Fibroblast of lung (primary cell): ENCODE measurements around the gene GNAO1. TPM values are rescaled to one million over a fixed set of nuclear protein-coding genes. Genes with fewer than 3 reads are reported as not detected.
A peak's percentile ranks its signal among the peaks of the same experiment; 100 is the strongest.

Experiments used
- DNase-seq, 2 donors: peaks; one replicate each; pipeline versions ENCODE4 v3.0.0 to v3.0.0-alpha.2; 2010; ENCODE audit warnings: low read depth in 2 of 2
- H2AFZ ChIP-seq: 2 replicates; pipeline ENCODE4 v1.5.1; 2012; ENCODE audit warnings: low read length, control low read depth, inconsistent platforms
- H3K27ac ChIP-seq: 2 replicates; pipeline ENCODE4 v1.5.1; 2011; ENCODE audit warnings: low read length, control low read depth; ENCODE audit not compliant: insufficient read depth
- H3K27me3 ChIP-seq: 2 replicates; pipeline ENCODE4 v1.5.1; 2011; ENCODE audit warnings: mild to moderate bottlenecking, low read length; ENCODE audit not compliant: control insufficient read depth, insufficient read depth
- H3K36me3 ChIP-seq: 2 replicates; pipeline ENCODE4 v1.5.1; 2011; ENCODE audit warnings: low read length; ENCODE audit not compliant: control insufficient read depth, insufficient read depth
- H3K4me1 ChIP-seq: 2 replicates; pipeline ENCODE4 v1.5.1; 2011; ENCODE audit warnings: low read length; ENCODE audit not compliant: control insufficient read depth, insufficient read depth; ENCODE audit errors: extremely low read depth
- H3K4me2 ChIP-seq: 2 replicates; pipeline ENCODE4 v1.5.1; 2011; ENCODE audit warnings: low read length, control low read depth; ENCODE audit not compliant: insufficient read depth; ENCODE audit errors: extremely low read depth
- H3K4me3 ChIP-seq, 4 experiments: fragments of 200-600 bp in 1 of 4; sonication (generic) in 1 of 4; replicated peaks in 1 of 4; 2 replicates each; pipeline ENCODE4 v1.5.1; 2011 to 2016; ENCODE audit warnings: low read length in 4 of 4, low read depth in 3 of 4, mild to moderate bottlenecking in 3 of 4, control low read depth in 2 of 4, inconsistent platforms in 1 of 4, mixed read lengths in 1 of 4; ENCODE audit not compliant: insufficient read depth in 1 of 4; ENCODE audit errors: control extremely low read depth in 1 of 4
- H3K79me2 ChIP-seq: 2 replicates; pipeline ENCODE4 v1.5.1; 2012; ENCODE audit warnings: mild to moderate bottlenecking, low read length, inconsistent platforms; ENCODE audit not compliant: control insufficient read depth, insufficient read depth
- H3K9ac ChIP-seq: 2 replicates; pipeline ENCODE4 v1.5.1; 2011; ENCODE audit warnings: mild to moderate bottlenecking, low read length, control low read depth; ENCODE audit not compliant: insufficient read depth
- H3K9me3 ChIP-seq: 2 replicates; pipeline ENCODE4 v1.5.1; 2012; ENCODE audit warnings: low read depth, low read length; ENCODE audit not compliant: control insufficient read depth, insufficient read depth
- H4K20me1 ChIP-seq: 2 replicates; pipeline ENCODE4 v1.5.1; 2011; ENCODE audit warnings: low read length; ENCODE audit not compliant: control insufficient read depth, insufficient read depth; ENCODE audit errors: extremely low read depth
- EZH2 ChIP-seq: IDR thresholded peaks from 2 replicates; pipeline ENCODE4 v1.5.1; 2012; ENCODE audit warnings: low read length, control low read depth, mild to moderate bottlenecking; ENCODE audit errors: missing control alignments
- polyA plus RNA-seq, 2 donors: library from polyadenylated mRNA; depleted of rRNA in 1 of 2; stranded (reverse) in 1 of 2; unstranded in 1 of 2; fragments of >200 nt; gene quantifications; 2 replicates each; pipeline ENCODE4 v1.2.1, GENCODE V29; 2011 to 2012; ENCODE audit warnings: missing spikeins in 1 of 2
- total RNA-seq: library from RNA; depleted of rRNA; stranded (reverse); fragments of >200 nt; gene quantifications from 2 replicates; pipeline ENCODE4 v1.2.1, GENCODE V29; 2014
- TF ChIP-seq, protein P1 (sequence below), 2 donors: IDR thresholded peaks in 1 of 2; conservative IDR thresholded peaks in 1 of 2; 1 replicate in 1 of 2; 2 replicates in 1 of 2; pipeline ENCODE4 v1.5.1; 2011 to 2012; ENCODE audit warnings: low read length in 2 of 2, control low read depth in 1 of 2, inconsistent platforms in 1 of 2, low read depth in 1 of 2, mild to moderate bottlenecking in 1 of 2

GNAO1 gene
- total and polyA plus RNA-seq, 2 donors (not counting 1 experiment from before 2014, with no cell fraction given), result 0.14 to 0.17 TPM

DNA sequence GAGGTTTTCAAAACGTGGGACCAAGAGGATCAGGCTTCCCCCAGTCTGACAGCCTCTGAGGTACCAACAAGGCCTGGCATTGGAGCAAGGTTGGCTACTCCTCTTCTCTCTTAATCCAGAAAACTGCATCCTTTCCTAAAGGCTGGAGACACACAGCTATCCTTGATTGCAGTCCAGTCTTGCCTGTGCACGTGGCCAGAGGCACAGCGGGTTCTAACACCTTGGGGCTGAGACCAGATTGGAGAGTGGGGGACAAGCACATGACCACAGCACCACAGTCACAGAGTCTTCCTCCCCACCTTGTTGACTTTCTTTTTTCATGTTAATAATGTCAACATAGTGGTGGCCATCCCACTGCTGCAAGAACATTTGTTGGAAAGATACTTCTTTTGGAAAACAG, 46.9 kb downstream of the GNAO1 start:
- H4K20me1 ChIP-seq, result no peaks in the 10 kb centered on the region
- no peaks in the 10 kb centered on the region for H3K36me3 ChIP-seq
- no peak for DNase-seq
- no peaks in the 10 kb centered on the region for H3K4me1 ChIP-seq
- no peak overlapping the region for H3K27ac ChIP-seq
- no peaks in the 10 kb centered on the region for H3K9me3 ChIP-seq
- H3K9ac ChIP-seq, result no peak overlapping the region
- H3K27me3 ChIP-seq, result no peaks in the 10 kb centered on the region
- no peaks in the 10 kb centered on the region for H3K79me2 ChIP-seq
- no peak overlapping the region for H2AFZ ChIP-seq
- H3K4me3 ChIP-seq, result no peak overlapping the region
- TF ChIP-seq, protein P1, sequence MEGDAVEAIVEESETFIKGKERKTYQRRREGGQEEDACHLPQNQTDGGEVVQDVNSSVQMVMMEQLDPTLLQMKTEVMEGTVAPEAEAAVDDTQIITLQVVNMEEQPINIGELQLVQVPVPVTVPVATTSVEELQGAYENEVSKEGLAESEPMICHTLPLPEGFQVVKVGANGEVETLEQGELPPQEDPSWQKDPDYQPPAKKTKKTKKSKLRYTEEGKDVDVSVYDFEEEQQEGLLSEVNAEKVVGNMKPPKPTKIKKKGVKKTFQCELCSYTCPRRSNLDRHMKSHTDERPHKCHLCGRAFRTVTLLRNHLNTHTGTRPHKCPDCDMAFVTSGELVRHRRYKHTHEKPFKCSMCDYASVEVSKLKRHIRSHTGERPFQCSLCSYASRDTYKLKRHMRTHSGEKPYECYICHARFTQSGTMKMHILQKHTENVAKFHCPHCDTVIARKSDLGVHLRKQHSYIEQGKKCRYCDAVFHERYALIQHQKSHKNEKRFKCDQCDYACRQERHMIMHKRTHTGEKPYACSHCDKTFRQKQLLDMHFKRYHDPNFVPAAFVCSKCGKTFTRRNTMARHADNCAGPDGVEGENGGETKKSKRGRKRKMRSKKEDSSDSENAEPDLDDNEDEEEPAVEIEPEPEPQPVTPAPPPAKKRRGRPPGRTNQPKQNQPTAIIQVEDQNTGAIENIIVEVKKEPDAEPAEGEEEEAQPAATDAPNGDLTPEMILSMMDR (conservative IDR thresholded peaks at IDR 0.05 in 1 of 2, IDR thresholded peaks at IDR 0.05 in 1 of 2; ENCODE audit: low read depth in 1 of 2, low read length in 2 of 2), result no peak
- TF ChIP-seq EZH2, result no peak
- H3K4me2 ChIP-seq, result no peak overlapping the region

DNA sequence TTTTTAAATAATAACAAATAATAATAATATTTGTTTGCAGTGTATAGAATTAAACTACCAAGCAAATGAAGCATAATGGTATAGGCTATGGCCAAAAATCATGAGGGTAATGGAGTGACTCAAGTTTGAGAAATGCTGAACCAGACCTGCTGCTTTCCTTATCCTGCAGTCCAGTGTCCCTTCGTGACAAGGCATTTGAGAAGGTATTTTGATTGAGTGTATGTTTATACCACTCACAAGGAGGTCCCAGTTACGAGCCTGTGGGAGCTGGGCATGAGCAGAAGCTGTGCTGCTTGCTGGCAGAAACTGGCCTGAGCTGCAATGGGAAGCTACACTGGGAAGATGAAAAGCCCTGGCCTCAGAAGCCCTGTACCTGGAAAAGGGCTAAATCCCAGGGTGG, 50.3 kb downstream of the GNAO1 start:
- Histone ChIP-seq H4K20me1 (no peaks in the 10 kb centered on the region), H3K4me1 (no peaks in the 10 kb centered on the region), H3K4me2 (no peak overlapping the region), H3K9me3 (no peaks in the 10 kb centered on the region), H2AFZ (no peak overlapping the region), H3K4me3 (no peak overlapping the region), H3K36me3 (no peaks in the 10 kb centered on the region), H3K79me2 (no peaks in the 10 kb centered on the region), H3K9ac (no peak overlapping the region), H3K27ac (no peak overlapping the region), H3K27me3 (no peaks in the 10 kb centered on the region)
- DNase-seq, result peak in 1 of 2 donors; percentile 29
- TF ChIP-seq, protein P1 (conservative IDR thresholded peaks at IDR 0.05 in 1 of 2, IDR thresholded peaks at IDR 0.05 in 1 of 2; ENCODE audit: low read depth in 1 of 2, low read length in 2 of 2), result no peak
- TF ChIP-seq EZH2, result no peak

DNA sequence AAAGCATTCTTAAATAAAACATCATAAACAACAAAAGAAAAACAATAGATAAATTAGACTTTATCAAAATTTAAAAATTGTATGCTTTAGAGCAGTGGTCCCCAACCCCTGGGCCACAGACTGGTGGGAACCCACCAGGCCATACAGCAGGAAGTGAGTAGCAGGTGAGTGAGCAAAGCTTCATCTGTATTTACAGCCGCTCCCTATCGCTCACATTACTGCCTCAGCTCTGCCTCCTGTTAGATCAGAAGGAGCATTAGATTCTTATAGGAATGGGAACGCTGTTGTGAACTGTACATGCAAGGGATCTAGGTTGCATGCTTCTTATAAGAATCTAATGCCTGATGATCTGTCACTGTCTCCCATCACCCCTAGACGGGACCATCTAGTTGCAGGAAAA, 51.5 kb downstream of the GNAO1 start:
- H3K4me2 ChIP-seq, result no peak overlapping the region
- H3K4me3 ChIP-seq, result no peak overlapping the region
- no peaks in the 10 kb centered on the region for H3K9me3 ChIP-seq
- TF ChIP-seq, protein P1 (conservative IDR thresholded peaks at IDR 0.05 in 1 of 2, IDR thresholded peaks at IDR 0.05 in 1 of 2; ENCODE audit: low read depth in 1 of 2, low read length in 2 of 2), result no peak
- TF ChIP-seq EZH2, result no peak
- no peaks in the 10 kb centered on the region for H3K27me3 ChIP-seq
- no peak overlapping the region for H3K27ac ChIP-seq
- no peaks in the 10 kb centered on the region for H3K79me2 ChIP-seq
- H3K36me3 ChIP-seq, result no peaks in the 10 kb centered on the region
- H3K4me1 ChIP-seq, result no peaks in the 10 kb centered on the region
- no peak overlapping the region for H2AFZ ChIP-seq
- H3K9ac ChIP-seq, result no peak overlapping the region
- H4K20me1 ChIP-seq, result no peaks in the 10 kb centered on the region
- no peak for DNase-seq
